GM18498 (cell line): ENCODE results near the gene BCOR.
A peak's percentile ranks its signal among the peaks of the same experiment; 100 is the strongest.

ENCODE experiments used
- ATAC-seq: cut with Tn5 transposase; IDR thresholded peaks from one replicate; pipeline ENCODE4 v1.9.1; 2021; ENCODE audit warnings: mild to moderate bottlenecking, moderate library complexity; ENCODE audit not compliant: unreplicated experiment

Gene BCOR

DNA sequence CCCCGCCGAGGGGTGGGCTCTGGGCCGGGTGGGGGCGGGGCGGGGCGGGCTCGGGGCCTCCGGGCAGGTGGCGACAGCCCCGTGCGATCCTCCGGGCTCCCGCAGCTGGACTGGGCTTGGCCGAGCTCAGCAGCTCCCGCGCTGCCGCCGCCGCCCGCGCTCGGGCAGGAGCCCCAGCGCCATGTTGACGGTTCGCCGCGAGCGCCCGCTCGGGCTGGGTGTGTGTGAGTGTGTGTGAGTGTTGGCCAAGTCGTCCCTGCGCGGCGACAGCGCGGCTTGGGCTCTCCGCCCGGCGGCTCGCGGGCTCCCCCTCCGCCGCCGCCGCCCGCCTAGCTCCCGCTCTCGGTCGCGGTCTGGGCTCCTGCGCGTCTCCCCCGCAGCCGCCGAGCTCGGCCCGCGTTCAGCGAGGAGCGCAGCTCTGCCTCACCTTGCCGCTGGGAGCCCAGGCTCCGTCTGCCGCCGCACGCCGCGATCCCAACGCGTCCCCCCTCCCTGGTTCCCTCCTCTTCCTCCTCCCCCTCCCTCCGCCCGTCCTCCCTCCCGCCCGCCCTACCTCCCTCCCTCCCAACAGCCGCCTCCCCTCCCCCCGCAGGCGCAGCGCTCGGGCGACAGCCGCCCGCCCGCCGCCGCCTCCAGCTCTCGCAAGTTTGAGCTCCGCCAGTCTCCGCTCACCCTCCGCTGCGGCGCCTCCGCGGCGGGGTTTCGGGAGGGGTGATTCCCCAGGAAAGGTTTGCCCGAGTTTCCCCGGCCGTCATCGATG lies at the start of gene BCOR:
Gene BCOR, minus strand, starts transcription at position 455 of the 760 bp plus-strand sequence. CDS start 20,029 bp downstream, outside the sequence.
- ATAC-seq = peak; percentile 26

GRCh38 chrX:40147126-40147952 lies 49.6 kb upstream of the BCOR start:
- ATAC-seq = no peak

- no peak for ATAC-seq
Measured at GRCh38 chrX:40146262-40147125, 48.7 kb upstream of the BCOR start.

DNA sequence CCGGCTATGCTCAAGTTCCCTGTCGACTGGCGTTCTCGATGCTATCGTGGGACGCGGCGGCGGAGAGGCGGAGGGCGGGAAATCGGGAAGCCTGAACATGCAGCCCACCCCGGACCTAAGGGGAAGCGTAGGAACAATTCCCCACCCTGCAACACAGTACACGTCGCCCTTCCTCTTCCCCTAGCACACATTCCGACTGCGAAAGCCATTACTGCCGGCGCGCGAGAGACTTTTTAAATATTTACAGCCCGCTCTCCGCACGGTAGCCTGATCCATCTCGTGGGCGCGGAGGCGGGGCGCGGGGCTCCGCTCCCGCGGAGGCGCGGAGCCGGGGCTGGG lies 48.1 kb upstream of the BCOR start:
- no peak for ATAC-seq

- no peak for ATAC-seq
Measured at GRCh38 chrX:40145001-40145922, 47.5 kb upstream of the BCOR start.

GRCh38 chrX:40144576-40144975 lies 46.8 kb upstream of the BCOR start:
- no peak for ATAC-seq

DNA sequence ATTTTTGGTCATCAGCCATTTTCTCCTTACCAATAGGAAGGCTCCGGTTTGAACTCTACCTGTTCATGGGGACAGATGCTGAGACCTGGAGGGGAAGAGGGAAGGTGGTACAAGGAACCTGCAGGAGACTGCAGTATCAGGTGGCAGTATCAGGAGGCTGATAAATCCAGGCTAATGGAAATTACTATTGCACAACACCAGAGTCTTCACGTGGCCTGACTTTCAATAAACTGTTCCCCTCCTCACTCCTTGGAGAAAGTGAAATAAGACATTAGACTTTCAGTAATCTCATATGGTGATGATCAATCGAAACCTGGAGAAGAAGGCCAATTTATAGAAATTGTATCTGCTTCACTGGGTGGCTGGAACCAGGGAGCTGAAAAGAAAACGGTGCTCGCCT lies 46.2 kb upstream of the BCOR start:
- no peak for ATAC-seq

- ATAC-seq = no peak
Measured at GRCh38 chrX:40143001-40143400, 45.2 kb upstream of the BCOR start.

DNA sequence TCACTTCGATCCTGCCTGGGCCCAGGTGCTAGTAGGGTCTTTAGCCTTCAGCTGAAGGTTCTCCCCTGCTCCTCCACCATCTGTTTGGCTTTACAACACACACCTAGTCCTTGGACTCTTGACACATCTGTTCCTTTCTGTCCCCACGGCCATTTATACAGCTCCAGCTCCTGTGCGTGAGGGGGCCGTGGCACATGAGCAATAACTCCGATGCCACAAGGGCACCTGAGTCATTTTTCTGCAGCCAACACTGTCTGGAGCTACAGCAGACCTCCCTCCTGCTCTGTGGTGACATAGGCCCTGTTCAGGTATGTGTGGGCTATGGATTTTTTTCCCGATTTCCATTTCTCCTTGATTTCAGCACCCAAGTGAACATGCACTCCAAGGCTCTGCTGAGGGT lies 44.7 kb upstream of the BCOR start:
- ATAC-seq = no peak

GRCh38 chrX:40140706-40141499 lies 43.1 kb upstream of the BCOR start:
- no peak for ATAC-seq

GRCh38 chrX:40132751-40133150 lies 35.0 kb upstream of the BCOR start:
- ATAC-seq = no peak

- no peak for ATAC-seq
Measured at GRCh38 chrX:40131654-40132337, 34.0 kb upstream of the BCOR start.

GRCh38 chrX:40130207-40130606 lies 32.4 kb upstream of the BCOR start:
- ATAC-seq = no peak

DNA sequence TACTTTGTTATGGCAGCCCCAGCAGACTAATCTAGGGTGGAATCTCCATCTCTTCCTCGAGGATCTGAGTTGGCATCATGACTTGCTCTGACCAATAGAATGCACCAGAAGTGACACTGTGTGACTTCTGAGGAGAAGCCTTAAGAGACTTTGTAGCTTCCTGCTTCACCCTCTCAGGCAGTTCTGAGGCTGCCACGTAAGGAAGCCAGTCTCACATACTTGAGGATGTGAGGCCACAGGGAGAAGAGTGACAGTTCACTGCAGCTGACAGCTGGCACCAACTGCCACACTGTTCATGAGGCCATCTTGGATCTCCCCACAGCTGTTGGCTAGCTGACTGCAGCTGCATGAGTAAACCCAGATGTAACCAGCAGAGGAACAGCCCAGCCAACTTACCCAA lies 29.3 kb upstream of the BCOR start:
- no peak for ATAC-seq

DNA sequence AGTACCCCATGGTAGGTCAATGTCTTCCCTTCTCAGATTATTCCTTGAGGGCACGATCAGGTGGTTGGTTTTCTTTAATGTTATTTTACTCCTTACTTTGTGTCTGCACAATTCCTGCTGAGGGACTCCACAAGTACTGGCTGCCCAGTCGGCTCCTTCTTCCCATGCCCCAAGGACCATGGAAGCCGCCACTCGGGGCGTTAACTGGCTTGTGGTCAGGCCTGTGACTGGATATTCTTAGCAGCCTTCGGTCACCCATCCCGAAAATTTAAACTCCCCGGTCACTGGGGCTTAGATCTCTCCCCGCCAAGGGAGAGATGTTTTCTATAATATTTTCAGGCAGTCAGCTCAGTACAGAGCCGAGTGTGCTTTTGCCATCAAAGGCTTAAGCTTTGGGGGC lies 24.7 kb upstream of the BCOR start:
- no peak for ATAC-seq

DNA sequence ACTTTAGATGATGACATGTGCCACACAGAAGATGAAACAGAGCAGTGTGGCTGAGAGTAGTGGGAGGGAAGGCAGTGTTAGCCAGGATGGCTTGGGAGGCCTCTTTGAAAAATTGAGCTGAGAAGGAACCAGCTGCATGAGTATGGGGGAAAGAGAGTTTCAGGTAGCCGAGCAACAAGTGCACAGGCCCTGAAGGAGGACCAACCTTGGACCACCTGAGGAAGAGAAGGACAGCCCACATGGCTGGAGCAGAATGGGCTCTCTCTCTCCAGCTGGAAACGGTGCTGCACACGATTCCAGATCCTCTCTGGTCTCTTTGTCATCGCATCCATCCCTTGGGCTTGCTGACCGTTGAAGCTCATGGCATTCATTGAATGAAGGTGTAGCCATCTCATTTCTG lies 23.9 kb upstream of the BCOR start:
- no peak for ATAC-seq

DNA sequence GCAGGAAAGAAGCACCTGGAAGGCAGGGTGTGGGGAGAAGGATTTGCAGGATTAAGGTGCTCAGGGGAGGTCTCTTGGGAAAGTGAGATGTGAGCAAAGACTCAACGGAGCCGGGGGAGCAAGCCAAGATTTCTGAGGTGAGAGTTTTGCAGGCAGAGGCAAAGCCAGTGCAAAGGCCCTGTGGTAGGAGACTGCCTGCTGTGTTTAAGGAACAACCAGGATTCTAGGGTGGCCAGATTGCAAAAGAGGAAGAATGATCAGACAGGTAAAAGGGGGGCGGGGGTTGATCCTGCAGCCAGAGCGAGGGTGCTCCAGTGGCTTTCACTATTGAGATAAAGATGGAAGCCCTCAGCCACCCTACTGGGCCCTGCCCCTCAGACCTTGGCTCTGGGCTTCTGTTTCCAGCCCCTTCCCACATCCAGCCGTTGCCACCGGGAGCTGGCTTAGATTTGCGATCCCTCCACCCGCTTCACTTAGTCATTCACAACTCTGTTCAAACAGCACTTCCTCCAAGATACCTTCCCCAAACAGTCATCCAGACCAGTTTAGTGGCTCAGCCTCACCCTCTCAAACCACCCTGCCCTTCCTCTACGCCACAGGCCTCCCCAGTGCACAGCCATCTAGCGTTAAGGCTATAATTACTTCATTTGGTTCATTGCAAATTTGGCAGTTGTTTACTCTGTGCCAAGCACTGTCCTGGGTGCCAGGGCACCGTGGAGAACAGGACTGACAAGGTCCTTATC lies 23.3 kb upstream of the BCOR start:
- ATAC-seq = no peak

DNA sequence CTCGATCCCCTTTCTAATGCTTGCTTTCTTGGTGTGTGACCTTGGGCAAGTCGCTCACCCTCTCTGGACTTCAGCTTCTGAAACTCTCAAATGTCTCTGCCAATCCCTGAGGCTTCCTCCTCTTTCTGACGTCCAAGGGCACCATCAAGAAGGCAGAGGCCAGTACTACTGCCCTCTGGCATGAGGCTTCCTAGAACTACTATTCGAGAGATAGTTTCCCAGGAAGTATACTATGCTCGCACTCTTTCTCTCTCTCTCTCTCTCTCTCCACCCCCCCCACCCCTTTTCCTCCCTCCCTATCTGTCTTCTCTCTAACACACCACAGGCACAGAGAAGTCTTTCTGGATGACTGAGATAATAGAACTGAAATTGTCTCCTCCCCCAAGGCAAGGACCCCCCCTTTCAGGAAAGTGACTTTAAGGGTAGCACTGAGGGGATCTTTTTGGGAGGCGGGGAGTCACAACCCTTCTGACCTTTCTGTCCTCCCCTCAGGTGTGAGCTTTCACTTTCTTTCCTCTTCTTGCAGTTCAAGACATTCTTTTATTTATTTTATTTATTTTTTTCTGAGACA lies 20.0 kb upstream of the BCOR start:
- no peak for ATAC-seq
